ENCODE data around the gene HIPK2. TPM values are rescaled to one million over a fixed set of nuclear protein-coding genes. Genes with fewer than 3 reads are reported as not detected.
A peak's percentile ranks its signal among the peaks of the same experiment; 100 is the strongest.

The HIPK2 gene
- polyA plus RNA-seq (2013, experiment 1 of 2): 13.2 TPM
- 13.5 TPM for polyA plus RNA-seq (2013, experiment 2 of 2)

DNA sequence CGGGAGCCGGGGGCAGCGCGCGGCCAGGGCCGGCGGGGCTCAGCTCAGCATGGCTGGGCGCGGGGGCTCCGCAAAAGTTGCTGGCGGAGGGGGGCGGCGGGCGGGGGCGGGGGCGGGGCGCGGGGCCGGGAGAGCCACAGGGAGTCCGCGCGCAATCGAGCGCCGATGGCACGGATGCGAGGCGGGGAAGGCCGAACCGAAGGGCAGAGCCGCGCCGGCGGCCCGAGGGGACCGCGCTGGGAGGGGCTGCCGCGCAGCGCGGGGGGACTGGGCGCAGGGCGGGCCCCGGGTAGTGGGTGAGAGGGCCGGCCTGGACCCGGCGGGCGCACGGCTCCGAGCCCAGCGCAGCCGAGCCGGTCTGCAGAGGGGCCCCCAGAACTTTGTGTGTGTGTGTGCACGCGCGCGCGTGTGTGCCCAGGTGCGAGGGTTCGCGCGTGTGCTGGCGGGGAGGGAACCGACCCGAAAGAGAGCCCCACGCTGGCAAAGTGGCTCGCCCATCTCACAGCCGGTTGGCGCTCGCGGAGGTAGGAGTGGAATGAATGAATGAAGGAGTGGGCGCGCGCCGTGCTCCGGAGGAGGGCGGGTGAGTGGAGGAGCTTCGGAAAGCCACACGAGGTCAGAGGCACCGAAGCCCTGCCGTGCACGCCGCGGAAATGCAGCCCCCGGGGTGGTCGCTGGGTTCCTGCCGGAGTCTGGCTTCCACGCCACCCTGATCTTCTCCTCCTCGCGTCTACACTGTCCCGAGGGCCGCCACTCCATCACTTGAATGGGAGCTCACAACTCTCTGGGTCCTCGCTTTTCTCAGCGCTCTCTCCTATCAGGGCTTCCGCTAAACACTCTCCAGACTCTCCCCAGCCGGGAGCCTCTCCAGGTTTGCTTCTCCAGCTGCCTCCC is at the start of gene HIPK2:
Gene HIPK2, minus strand, starts transcription at position 51 of the 894 bp plus-strand sequence. CDS start 375 bp downstream, outside the sequence.
- Histone ChIP-seq H2BK15ac (replicated peaks; ENCODE audit: low read depth) (peak within 1 kb of the TSS; percentile 98), H3K4me2 (ENCODE audit: low read length) (peak within 1 kb of the TSS; percentile 88), H4K8ac (ENCODE audit: low read depth, low read length) (peak within 1 kb of the TSS; percentile 83), H3K4me1 (ENCODE audit: control insufficient read depth, low read depth, low read length) (no peaks in the 10 kb centered on the region), H3K4ac (ENCODE audit: low read depth, low read length) (peak within 1 kb of the TSS; percentile 89), H3K23ac (ENCODE audit: low read length) (no peak within 1 kb of the TSS), H2BK120ac (ENCODE audit: low read depth, low read length) (peak within 1 kb of the TSS; percentile 92), H2AK5ac (ENCODE audit: low read length) (no peak within 1 kb of the TSS), H3K9ac (ENCODE audit: low read length) (peak within 1 kb of the TSS; percentile 59), H3K27me3 (ENCODE audit: insufficient read depth, low read length, poor library complexity) (peaks cover 4% of the 10 kb centered on the region), H3K27ac (ENCODE audit: low read depth, low read length) (no peak within 1 kb of the TSS), H3K56ac (ENCODE audit: low read length) (peak within 1 kb of the TSS; percentile 82), H3K79me2 (ENCODE audit: control insufficient read depth, insufficient read depth, low read length) (no peaks in the 10 kb centered on the region), H3K36me3 (ENCODE audit: control insufficient read depth, insufficient read depth, low read length) (no peaks in the 10 kb centered on the region), H3K79me1 (ENCODE audit: low read length) (peaks cover 5% of the 10 kb centered on the region), H2BK5ac (ENCODE audit: low read length) (no peak within 1 kb of the TSS), H4K5ac (ENCODE audit: low read length) (no peak within 1 kb of the TSS), H3K4me3 (ENCODE audit: low read length) (peak within 1 kb of the TSS; percentile 39), H3K18ac (ENCODE audit: low read length) (peak within 1 kb of the TSS; percentile 96)
- no CpG with 5 or more reads among the region's 96 CpGs for WGBS (ENCODE audit: extremely low coverage, insufficient coverage, low lambda C conversion rate)
- DNase-seq: peak; percentile 66

DNA sequence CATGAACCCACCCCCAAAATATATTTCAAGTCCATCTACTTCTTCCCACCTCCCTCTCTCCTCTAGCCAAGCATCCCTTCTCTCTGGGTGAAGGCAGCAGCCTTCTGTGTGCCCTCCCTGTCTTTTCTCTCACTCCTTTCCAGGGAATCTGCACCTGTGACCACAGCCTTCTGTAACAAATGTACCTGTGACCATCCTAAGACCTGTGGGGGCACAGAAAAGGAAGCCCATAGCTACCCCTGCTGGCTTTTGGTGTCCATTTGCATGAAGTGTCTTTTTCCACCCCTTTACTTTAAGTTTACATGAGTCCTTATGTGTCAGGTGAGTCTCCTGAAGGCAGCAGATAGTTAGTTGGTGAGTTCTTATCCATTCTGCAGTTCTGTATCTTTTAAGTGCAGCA is 49.2 kb upstream of the HIPK2 start:
- peak; percentile 38 for DNase-seq
- Histone ChIP-seq H3K27ac (ENCODE audit: low read depth, low read length) (no peak overlapping the region), H2BK5ac (ENCODE audit: low read length) (no peak overlapping the region), H3K27me3 (ENCODE audit: insufficient read depth, low read length, poor library complexity) (no peaks in the 10 kb centered on the region), H3K79me1 (ENCODE audit: low read length) (no peaks in the 10 kb centered on the region), H3K36me3 (ENCODE audit: control insufficient read depth, insufficient read depth, low read length) (no peaks in the 10 kb centered on the region), H2BK15ac (replicated peaks; ENCODE audit: low read depth) (no peak overlapping the region), H3K4me3 (ENCODE audit: low read length) (no peak overlapping the region), H4K5ac (ENCODE audit: low read length) (no peak overlapping the region), H2BK120ac (ENCODE audit: low read depth, low read length) (no peak overlapping the region), H3K4ac (ENCODE audit: low read depth, low read length) (no peak overlapping the region), H3K18ac (ENCODE audit: low read length) (no peak overlapping the region), H4K8ac (ENCODE audit: low read depth, low read length) (no peak overlapping the region), H3K4me2 (ENCODE audit: low read length) (no peak overlapping the region), H3K56ac (ENCODE audit: low read length) (no peak overlapping the region), H3K23ac (ENCODE audit: low read length) (no peak overlapping the region), H3K79me2 (ENCODE audit: control insufficient read depth, insufficient read depth, low read length) (no peaks in the 10 kb centered on the region), H3K9ac (ENCODE audit: low read length) (no peak overlapping the region), H2AK5ac (ENCODE audit: low read length) (no peak overlapping the region), H3K4me1 (ENCODE audit: control insufficient read depth, low read depth, low read length) (no peaks in the 10 kb centered on the region)

DNA sequence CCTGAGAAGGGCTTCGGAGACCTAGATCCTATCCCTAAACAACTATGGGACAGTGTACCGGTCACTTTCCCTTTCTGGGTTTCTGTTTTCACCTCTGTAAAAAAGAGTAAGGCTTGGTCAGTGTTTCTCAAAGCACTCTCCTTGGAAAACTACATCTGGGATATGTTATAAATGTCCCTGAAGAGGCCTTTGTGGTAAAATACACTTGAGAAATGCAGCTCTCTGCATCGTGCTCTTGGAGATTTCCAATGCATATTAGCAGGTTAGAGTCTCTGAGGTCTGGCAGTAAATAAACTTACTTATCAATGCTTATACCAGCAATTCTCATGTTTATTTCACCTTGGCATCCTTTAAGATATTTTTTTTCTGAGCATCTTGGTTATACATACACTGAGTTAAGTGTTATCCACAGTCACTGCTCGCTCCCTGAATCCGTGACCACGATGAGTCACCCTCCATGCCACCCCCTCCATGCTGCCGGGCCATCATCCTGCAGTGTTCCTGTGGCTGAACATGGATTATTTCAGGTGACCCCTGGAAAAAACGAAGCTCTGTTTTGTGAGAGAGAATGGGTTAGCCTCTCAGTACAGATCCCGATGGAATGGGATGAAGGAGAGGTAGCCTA is 48.0 kb upstream of the HIPK2 start:
- H3K27ac ChIP-seq (ENCODE audit: low read depth, low read length): no peak overlapping the region

DNA sequence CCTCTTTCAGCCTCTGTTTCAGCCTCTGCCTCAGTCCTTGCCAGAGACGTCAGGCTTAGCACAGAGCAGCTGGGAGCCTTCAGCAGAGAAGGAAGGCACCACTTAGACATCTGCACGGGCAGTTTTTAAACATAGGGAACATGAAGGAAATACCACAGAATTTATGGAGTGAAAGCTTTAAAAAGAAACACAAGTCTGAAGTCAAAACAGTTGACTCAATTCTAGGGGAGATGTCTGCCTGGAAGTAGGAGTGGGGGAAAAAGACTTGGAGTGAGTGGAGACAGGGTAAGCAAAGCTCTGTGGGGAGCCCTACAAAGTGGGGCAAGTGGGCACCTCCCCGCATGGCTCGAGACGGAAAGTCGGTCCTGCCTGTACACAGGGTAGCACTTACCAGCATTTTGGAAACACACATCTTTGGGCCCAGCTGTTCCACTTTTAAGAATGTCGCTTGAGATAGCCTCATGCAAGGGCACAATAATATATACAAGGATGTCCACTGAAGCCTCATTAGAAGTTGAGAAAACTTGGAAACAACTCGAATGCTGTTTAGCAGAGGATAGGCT is 46.2 kb upstream of the HIPK2 start:
- no peaks in the 10 kb centered on the region for H3K79me2 ChIP-seq (ENCODE audit: control insufficient read depth, insufficient read depth, low read length)
- no peak for DNase-seq

More for the DNA sequence above, 48.0 kb upstream of the HIPK2 start:
- no peak overlapping the region for H3K4ac ChIP-seq (ENCODE audit: low read depth, low read length)
- DNase-seq: no peak
- H3K27me3 ChIP-seq (ENCODE audit: insufficient read depth, low read length, poor library complexity): no peaks in the 10 kb centered on the region
- no CpG with 5 or more reads among the region's 9 CpGs for WGBS (ENCODE audit: extremely low coverage, insufficient coverage, low lambda C conversion rate)
- no peak overlapping the region for H3K18ac ChIP-seq (ENCODE audit: low read length)
- no peak overlapping the region for H3K9ac ChIP-seq (ENCODE audit: low read length)
- H3K4me2 ChIP-seq (ENCODE audit: low read length): no peak overlapping the region
- H2BK5ac ChIP-seq (ENCODE audit: low read length): no peak overlapping the region
- no peak overlapping the region for H4K5ac ChIP-seq (ENCODE audit: low read length)
- H3K36me3 ChIP-seq (ENCODE audit: control insufficient read depth, insufficient read depth, low read length): no peaks in the 10 kb centered on the region
- no peak overlapping the region for H2BK15ac ChIP-seq (replicated peaks; ENCODE audit: low read depth)
- H2BK120ac ChIP-seq (ENCODE audit: low read depth, low read length): no peak overlapping the region
- H3K56ac ChIP-seq (ENCODE audit: low read length): no peak overlapping the region
- H3K4me3 ChIP-seq (ENCODE audit: low read length): no peak overlapping the region
- no peaks in the 10 kb centered on the region for H3K4me1 ChIP-seq (ENCODE audit: control insufficient read depth, low read depth, low read length)
- H2AK5ac ChIP-seq (ENCODE audit: low read length): no peak overlapping the region
- H3K79me2 ChIP-seq (ENCODE audit: control insufficient read depth, insufficient read depth, low read length): no peaks in the 10 kb centered on the region
- no peaks in the 10 kb centered on the region for H3K79me1 ChIP-seq (ENCODE audit: low read length)
- H4K8ac ChIP-seq (ENCODE audit: low read depth, low read length): no peak overlapping the region
- H3K23ac ChIP-seq (ENCODE audit: low read length): no peak overlapping the region

DNA sequence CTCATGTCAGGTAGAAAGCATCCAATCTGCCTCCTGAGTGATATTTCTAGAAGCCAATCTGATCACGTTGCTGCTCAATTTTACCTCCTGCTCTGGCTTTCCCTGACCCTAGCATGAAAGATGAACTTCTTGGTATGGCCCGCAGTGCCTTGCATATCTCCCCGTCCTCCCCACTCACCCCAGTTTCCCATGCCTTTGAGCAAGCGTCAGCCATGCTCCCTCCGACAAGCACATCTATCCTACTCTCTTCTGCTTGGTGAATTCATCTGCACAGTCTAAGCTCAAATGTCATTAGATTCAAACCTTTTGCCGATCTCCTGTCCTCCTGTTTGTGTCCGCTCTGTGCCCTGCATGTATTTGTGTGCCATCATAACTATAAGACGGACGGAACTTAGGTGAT is 45.1 kb upstream of the HIPK2 start:
- H3K4ac ChIP-seq (ENCODE audit: low read depth, low read length): no peak overlapping the region
- H2BK15ac ChIP-seq (replicated peaks; ENCODE audit: low read depth): no peak overlapping the region
- WGBS (ENCODE audit: extremely low coverage, insufficient coverage, low lambda C conversion rate): no CpG with 5 or more reads among the region's 9 CpGs
- H4K8ac ChIP-seq (ENCODE audit: low read depth, low read length): no peak overlapping the region
- H4K5ac ChIP-seq (ENCODE audit: low read length): no peak overlapping the region
- H3K56ac ChIP-seq (ENCODE audit: low read length): no peak overlapping the region
- H3K79me1 ChIP-seq (ENCODE audit: low read length): no peaks in the 10 kb centered on the region
- H3K4me3 ChIP-seq (ENCODE audit: low read length): no peak overlapping the region
- no peak overlapping the region for H3K9ac ChIP-seq (ENCODE audit: low read length)
- H3K79me2 ChIP-seq (ENCODE audit: control insufficient read depth, insufficient read depth, low read length): no peaks in the 10 kb centered on the region
- H3K27me3 ChIP-seq (ENCODE audit: insufficient read depth, low read length, poor library complexity): no peaks in the 10 kb centered on the region
- H3K23ac ChIP-seq (ENCODE audit: low read length): no peak overlapping the region
- DNase-seq: no peak
- H2BK5ac ChIP-seq (ENCODE audit: low read length): no peak overlapping the region
- no peaks in the 10 kb centered on the region for H3K36me3 ChIP-seq (ENCODE audit: control insufficient read depth, insufficient read depth, low read length)
- no peak overlapping the region for H3K18ac ChIP-seq (ENCODE audit: low read length)
- H2AK5ac ChIP-seq (ENCODE audit: low read length): no peak overlapping the region
- no peak overlapping the region for H3K4me2 ChIP-seq (ENCODE audit: low read length)
- H3K4me1 ChIP-seq (ENCODE audit: control insufficient read depth, low read depth, low read length): no peaks in the 10 kb centered on the region
- H2BK120ac ChIP-seq (ENCODE audit: low read depth, low read length): no peak overlapping the region
- no peak overlapping the region for H3K27ac ChIP-seq (ENCODE audit: low read depth, low read length)

More for the DNA sequence above, 46.2 kb upstream of the HIPK2 start:
- H3K4me1 ChIP-seq (ENCODE audit: control insufficient read depth, low read depth, low read length): no peaks in the 10 kb centered on the region
- no peak overlapping the region for H3K9ac ChIP-seq (ENCODE audit: low read length)
- H2BK120ac ChIP-seq (ENCODE audit: low read depth, low read length): no peak overlapping the region
- H3K27ac ChIP-seq (ENCODE audit: low read depth, low read length): no peak overlapping the region
- no peak overlapping the region for H3K4me2 ChIP-seq (ENCODE audit: low read length)
- H4K8ac ChIP-seq (ENCODE audit: low read depth, low read length): no peak overlapping the region
- H3K36me3 ChIP-seq (ENCODE audit: control insufficient read depth, insufficient read depth, low read length): no peaks in the 10 kb centered on the region
- no peak overlapping the region for H2BK15ac ChIP-seq (replicated peaks; ENCODE audit: low read depth)
- no peak overlapping the region for H3K56ac ChIP-seq (ENCODE audit: low read length)
- H2BK5ac ChIP-seq (ENCODE audit: low read length): no peak overlapping the region
- H2AK5ac ChIP-seq (ENCODE audit: low read length): no peak overlapping the region
- no peak overlapping the region for H3K4ac ChIP-seq (ENCODE audit: low read depth, low read length)
- H4K5ac ChIP-seq (ENCODE audit: low read length): no peak overlapping the region
- no CpG with 5 or more reads among the region's 8 CpGs for WGBS (ENCODE audit: extremely low coverage, insufficient coverage, low lambda C conversion rate)
- no peaks in the 10 kb centered on the region for H3K79me1 ChIP-seq (ENCODE audit: low read length)
- no peak overlapping the region for H3K23ac ChIP-seq (ENCODE audit: low read length)
- H3K18ac ChIP-seq (ENCODE audit: low read length): no peak overlapping the region
- H3K27me3 ChIP-seq (ENCODE audit: insufficient read depth, low read length, poor library complexity): no peaks in the 10 kb centered on the region
- H3K4me3 ChIP-seq (ENCODE audit: low read length): no peak overlapping the region
